GM23338 (cell line): ENCODE data around the gene HTT-AS. TPM values are rescaled to one million over a fixed set of nuclear protein-coding genes. Genes with fewer than 3 reads are reported as not detected.

ENCODE experiments used
- ATAC-seq: fragments of 200-7000 bp; cut with Tn5 transposase; 3 replicates; pipeline ENCODE4 v1.9.1; 2020
- DNase-seq: peaks from one replicate; pipeline ENCODE4 v3.0.0-alpha.2; 2015; ENCODE audit warnings: low spot score
- H2AFZ ChIP-seq: fragments of 200-600 bp; sonication (generic); 2 replicates; pipeline ENCODE4 v1.8.0; 2016; ENCODE audit warnings: antibody characterized with exemption, mild to moderate bottlenecking, moderate library complexity
- H3F3A ChIP-seq: fragments of 200-600 bp; sonication (generic); replicated peaks from 2 replicates; pipeline ENCODE4 v1.8.0; 2017; ENCODE audit warnings: antibody characterized with exemption, mixed run types, low read depth
- H3K27ac ChIP-seq: fragments of 200-600 bp; sonication (generic); 2 replicates; pipeline ENCODE4 v1.6.1; 2016; ENCODE audit warnings: low read depth
- H3K27me3 ChIP-seq: fragments of 200-600 bp; sonication (generic); 2 replicates; pipeline ENCODE4 v1.8.0; 2016; ENCODE audit warnings: mild to moderate bottlenecking, mixed run types, moderate library complexity; ENCODE audit not compliant: insufficient read depth
- H3K36me3 ChIP-seq: fragments of 200-600 bp; sonication (generic); 2 replicates; pipeline ENCODE4 v1.8.0; 2016; ENCODE audit warnings: mild to moderate bottlenecking; ENCODE audit not compliant: insufficient read depth
- H3K4me1 ChIP-seq: fragments of 200-600 bp; sonication (generic); 2 replicates; pipeline ENCODE4 v1.8.0; 2016; ENCODE audit warnings: mild to moderate bottlenecking, moderate library complexity; ENCODE audit not compliant: insufficient read depth
- H3K4me2 ChIP-seq: fragments of 200-600 bp; sonication (generic); 2 replicates; pipeline ENCODE4 v1.7.1; 2017; ENCODE audit warnings: mixed run types
- H3K4me3 ChIP-seq: fragments of 200-600 bp; sonication (generic); 2 replicates; pipeline ENCODE4 v1.6.1; 2016; ENCODE audit warnings: mixed run types
- H3K79me2 ChIP-seq: fragments of 200-600 bp; sonication (generic); replicated peaks from 2 replicates; pipeline ENCODE4 v1.8.0; 2017; ENCODE audit warnings: mild to moderate bottlenecking; ENCODE audit not compliant: insufficient read depth
- H3K9me2 ChIP-seq: fragments of 200-600 bp; sonication (generic); 2 replicates; pipeline ENCODE4 v1.8.0; 2017; ENCODE audit not compliant: insufficient read depth
- H4K20me1 ChIP-seq: fragments of 200-600 bp; sonication (generic); replicated peaks from 2 replicates; pipeline ENCODE4 v1.8.0; 2017; ENCODE audit warnings: mild to moderate bottlenecking; ENCODE audit not compliant: insufficient read depth
- H3K27ac Mint-ChIP-seq: 2 replicates; pipeline ENCODE4 v1.8.0; 2020; ENCODE audit warnings: inconsistent platforms, mild to moderate bottlenecking, moderate library complexity, mixed read lengths
- H3K27me3 Mint-ChIP-seq: 3 replicates; pipeline ENCODE4 v1.8.0; 2022; ENCODE audit warnings: low read depth, mild to moderate bottlenecking, moderate library complexity, mixed read lengths, inconsistent platforms; ENCODE audit not compliant: insufficient read depth, poor library complexity
- H3K36me3 Mint-ChIP-seq: 3 replicates; pipeline ENCODE4 v1.8.0; 2021; ENCODE audit warnings: low read depth, mild to moderate bottlenecking, inconsistent platforms, moderate library complexity, mixed read lengths
- H3K4me1 Mint-ChIP-seq: 3 replicates; pipeline ENCODE4 v1.8.0; 2020; ENCODE audit warnings: mild to moderate bottlenecking, inconsistent platforms, mixed read lengths
- H3K4me3 Mint-ChIP-seq: 3 replicates; pipeline ENCODE4 v1.8.0; 2021; ENCODE audit warnings: moderate library complexity, mild to moderate bottlenecking, inconsistent platforms, mixed read lengths
- H3K9me3 Mint-ChIP-seq: 3 replicates; pipeline ENCODE4 v1.8.0; 2020; ENCODE audit warnings: moderate library complexity, mild to moderate bottlenecking, inconsistent platforms, mixed read lengths
- EZH2 ChIP-seq: fragments of 200-600 bp; sonication (generic); IDR thresholded peaks from one replicate; pipeline ENCODE4 v1.8.0; 2017; ENCODE audit warnings: antibody characterized with exemption, mild to moderate bottlenecking, low read depth; ENCODE audit not compliant: unreplicated experiment
- EZH2phosphoT487 ChIP-seq: fragments of 200-600 bp; sonication (generic); IDR thresholded peaks from one replicate; pipeline ENCODE4 v1.8.1; 2018; ENCODE audit warnings: antibody characterized with exemption; ENCODE audit not compliant: unreplicated experiment
- JUNB ChIP-seq: IDR thresholded peaks from one replicate; pipeline ENCODE4 v1.6.1; 2016; ENCODE audit warnings: antibody characterized with exemption; ENCODE audit not compliant: unreplicated experiment
- NANOG ChIP-seq: IDR thresholded peaks from 2 replicates; pipeline ENCODE4 v1.6.1; 2016; ENCODE audit warnings: antibody characterized with exemption, borderline replicate concordance
- POLR2AphosphoS5 ChIP-seq: IDR thresholded peaks from 2 replicates; pipeline ENCODE4 v1.6.1; 2016; ENCODE audit warnings: antibody characterized with exemption, low read depth
- STAT1 ChIP-seq: IDR thresholded peaks from one replicate; pipeline ENCODE4 v1.6.1; 2016; ENCODE audit warnings: antibody characterized with exemption; ENCODE audit not compliant: unreplicated experiment
- ZNF114 ChIP-seq: fragments of 250-450 bp; sonication (Bioruptor Pico); IDR thresholded peaks from 2 replicates; pipeline ENCODE4 v1.5.0; 2020; ENCODE audit warnings: mild to moderate bottlenecking, moderate library complexity
- ZNF331 ChIP-seq: fragments of 250-450 bp; sonication (Bioruptor Pico); IDR thresholded peaks from 2 replicates; pipeline ENCODE4 v1.5.0; 2020; ENCODE audit warnings: low read depth, mild to moderate bottlenecking, moderate library complexity
- polyA plus RNA-seq: library from polyadenylated mRNA; unstranded; fragments of >200 nt; fragmentation: Nextera tagmentation; extraction: Ambion mirVana; gene quantifications from 2 replicates; pipeline ENCODE4 v1.2.1, GENCODE V29; 2016
- total RNA-seq: library from RNA; depleted of rRNA; stranded (reverse); fragments of >200 nt; shearing (Covaris generic); gene quantifications from 2 replicates; pipeline ENCODE4 v1.2.3, GENCODE V29; 2014
- TF ChIP-seq, protein P1 (sequence below), 2 experiments: fragments of 200-600 bp in 1 of 2; sonication (generic) in 1 of 2; conservative IDR thresholded peaks; 2 replicates each; pipeline versions ENCODE4 v1.5.1 to v1.6.1; 2016 to 2017; ENCODE audit warnings: antibody characterized with exemption in 2 of 2, low read depth in 2 of 2, mild to moderate bottlenecking in 2 of 2, moderate library complexity in 1 of 2
- TF ChIP-seq, protein P2 (sequence below): IDR thresholded peaks from 2 replicates; pipeline ENCODE4 v1.6.1; 2016; ENCODE audit warnings: antibody characterized with exemption
- TF ChIP-seq, protein P3 (sequence below): IDR thresholded peaks from one replicate; pipeline ENCODE4 v1.6.1; 2018; ENCODE audit warnings: antibody characterized with exemption; ENCODE audit not compliant: unreplicated experiment

Gene HTT-AS
- total and polyA plus RNA-seq, 2 experiments from 2014 or later = not detected

DNA sequence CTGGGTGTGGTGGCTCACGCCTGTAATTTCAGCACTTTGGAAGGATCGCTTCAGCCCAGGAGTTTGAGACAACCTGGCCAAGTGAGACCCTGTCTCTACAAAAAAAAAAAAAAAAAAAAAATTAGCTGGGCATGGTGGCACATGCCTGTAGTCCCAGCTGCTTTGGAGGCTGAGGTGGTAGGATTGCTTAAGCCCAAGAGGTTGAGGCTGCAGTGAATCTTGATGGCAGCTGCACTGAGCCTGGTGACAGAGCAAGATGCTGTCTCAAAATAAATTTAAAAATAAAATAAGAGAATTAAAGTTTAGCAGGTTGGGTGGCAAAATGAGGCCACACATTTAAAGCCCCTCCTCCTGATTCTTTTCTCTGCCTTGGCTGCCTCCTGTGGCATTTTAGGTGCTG lies 47.3 kb upstream of the HTT-AS start:
- ATAC-seq (no peak), DNase-seq (no peak)
- Histone ChIP-seq H3K9me2 (no peaks in the 10 kb centered on the region), H3K36me3 (peaks cover 39% of the 10 kb centered on the region), H2AFZ (no peak overlapping the region), H3K27ac (no peak overlapping the region), H3K79me2 (no peaks in the 10 kb centered on the region), H4K20me1 (peaks cover 7% of the 10 kb centered on the region; the same call in 1 of the 2 replicates), H3K27me3 (no peaks in the 10 kb centered on the region), H3K4me2 (no peak overlapping the region), H3F3A (no peaks in the 10 kb centered on the region), H3K4me1 (no peaks in the 10 kb centered on the region), H3K4me3 (no peak overlapping the region)
- H3K27ac Mint-ChIP-seq = no peak overlapping the region
- no peaks in the 10 kb centered on the region for H3K9me3 Mint-ChIP-seq
- TF ChIP-seq, protein P1, sequence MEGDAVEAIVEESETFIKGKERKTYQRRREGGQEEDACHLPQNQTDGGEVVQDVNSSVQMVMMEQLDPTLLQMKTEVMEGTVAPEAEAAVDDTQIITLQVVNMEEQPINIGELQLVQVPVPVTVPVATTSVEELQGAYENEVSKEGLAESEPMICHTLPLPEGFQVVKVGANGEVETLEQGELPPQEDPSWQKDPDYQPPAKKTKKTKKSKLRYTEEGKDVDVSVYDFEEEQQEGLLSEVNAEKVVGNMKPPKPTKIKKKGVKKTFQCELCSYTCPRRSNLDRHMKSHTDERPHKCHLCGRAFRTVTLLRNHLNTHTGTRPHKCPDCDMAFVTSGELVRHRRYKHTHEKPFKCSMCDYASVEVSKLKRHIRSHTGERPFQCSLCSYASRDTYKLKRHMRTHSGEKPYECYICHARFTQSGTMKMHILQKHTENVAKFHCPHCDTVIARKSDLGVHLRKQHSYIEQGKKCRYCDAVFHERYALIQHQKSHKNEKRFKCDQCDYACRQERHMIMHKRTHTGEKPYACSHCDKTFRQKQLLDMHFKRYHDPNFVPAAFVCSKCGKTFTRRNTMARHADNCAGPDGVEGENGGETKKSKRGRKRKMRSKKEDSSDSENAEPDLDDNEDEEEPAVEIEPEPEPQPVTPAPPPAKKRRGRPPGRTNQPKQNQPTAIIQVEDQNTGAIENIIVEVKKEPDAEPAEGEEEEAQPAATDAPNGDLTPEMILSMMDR (conservative IDR thresholded peaks at IDR 0.05; ENCODE audit: low read depth in 2 of 2) = no peak
- TF ChIP-seq EZH2phosphoT487 = no peak
- no peaks in the 10 kb centered on the region for H3K27me3 Mint-ChIP-seq
- no peak overlapping the region for H3K4me3 Mint-ChIP-seq
- H3K36me3 Mint-ChIP-seq = peaks cover 57% of the 10 kb centered on the region
- no peaks in the 10 kb centered on the region for H3K4me1 Mint-ChIP-seq

DNA sequence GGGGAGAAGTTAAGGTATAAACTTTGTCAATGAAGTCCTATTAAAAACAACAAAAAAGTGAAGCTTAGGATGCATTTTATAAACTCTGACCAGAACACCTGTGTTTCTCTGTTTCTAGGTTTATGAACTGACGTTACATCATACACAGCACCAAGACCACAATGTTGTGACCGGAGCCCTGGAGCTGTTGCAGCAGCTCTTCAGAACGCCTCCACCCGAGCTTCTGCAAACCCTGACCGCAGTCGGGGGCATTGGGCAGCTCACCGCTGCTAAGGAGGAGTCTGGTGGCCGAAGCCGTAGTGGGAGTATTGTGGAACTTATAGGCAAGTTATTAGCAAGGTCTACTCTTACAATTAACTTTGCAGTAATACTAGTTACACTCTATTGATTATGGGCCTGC lies 46.8 kb upstream of the HTT-AS start:
- Histone ChIP-seq H4K20me1 (peaks cover 7% of the 10 kb centered on the region; the same call in 1 of the 2 replicates), H3K4me2 (no peak overlapping the region), H3K9me2 (no peaks in the 10 kb centered on the region), H3K4me3 (no peak overlapping the region), H3K27me3 (no peaks in the 10 kb centered on the region), H3K27ac (no peak overlapping the region), H3K36me3 (peaks cover 44% of the 10 kb centered on the region), H3K4me1 (no peaks in the 10 kb centered on the region), H3K79me2 (no peaks in the 10 kb centered on the region), H3F3A (no peaks in the 10 kb centered on the region), H2AFZ (no peak overlapping the region)
- no peaks in the 10 kb centered on the region for H3K4me1 Mint-ChIP-seq
- DNase-seq (no peak), ATAC-seq (no peak)
- TF ChIP-seq ZNF114 (CRISPR knock-in tag) = no peak
- no peak for TF ChIP-seq NANOG
- no peak overlapping the region for H3K4me3 Mint-ChIP-seq
- peaks cover 3% of the 10 kb centered on the region for H3K27me3 Mint-ChIP-seq
- no peak overlapping the region for H3K27ac Mint-ChIP-seq
- H3K36me3 Mint-ChIP-seq = peaks cover 60% of the 10 kb centered on the region
- H3K9me3 Mint-ChIP-seq = no peaks in the 10 kb centered on the region

- DNase-seq (no peak), ATAC-seq (no peak)
- Histone ChIP-seq H3K27ac (no peak overlapping the region), H3F3A (no peaks in the 10 kb centered on the region), H3K4me1 (no peaks in the 10 kb centered on the region), H3K79me2 (0 out of 2 replicates have a peak, but pooled peaks cover 3% of the 10 kb centered on the region), H3K9me2 (no peaks in the 10 kb centered on the region), H3K27me3 (no peaks in the 10 kb centered on the region), H3K36me3 (peaks cover 48% of the 10 kb centered on the region), H4K20me1 (peaks cover 3% of the 10 kb centered on the region; the same call in 1 of the 2 replicates), H2AFZ (no peak overlapping the region), H3K4me3 (no peak overlapping the region), H3K4me2 (no peak overlapping the region)
- H3K4me1 Mint-ChIP-seq = no peaks in the 10 kb centered on the region
- H3K27ac Mint-ChIP-seq = no peak overlapping the region
- no peaks in the 10 kb centered on the region for H3K9me3 Mint-ChIP-seq
- H3K36me3 Mint-ChIP-seq = peaks cover 70% of the 10 kb centered on the region
- peaks cover 3% of the 10 kb centered on the region for H3K27me3 Mint-ChIP-seq
- no peak overlapping the region for H3K4me3 Mint-ChIP-seq
- TF ChIP-seq NANOG (no peak), EZH2 (no peak), EZH2phosphoT487 (no peak), POLR2AphosphoS5 (no peak), JUNB (no peak), ZNF331 (no peak), STAT1 (no peak), ZNF114 (CRISPR knock-in tag) (no peak)
- TF ChIP-seq, protein P2, sequence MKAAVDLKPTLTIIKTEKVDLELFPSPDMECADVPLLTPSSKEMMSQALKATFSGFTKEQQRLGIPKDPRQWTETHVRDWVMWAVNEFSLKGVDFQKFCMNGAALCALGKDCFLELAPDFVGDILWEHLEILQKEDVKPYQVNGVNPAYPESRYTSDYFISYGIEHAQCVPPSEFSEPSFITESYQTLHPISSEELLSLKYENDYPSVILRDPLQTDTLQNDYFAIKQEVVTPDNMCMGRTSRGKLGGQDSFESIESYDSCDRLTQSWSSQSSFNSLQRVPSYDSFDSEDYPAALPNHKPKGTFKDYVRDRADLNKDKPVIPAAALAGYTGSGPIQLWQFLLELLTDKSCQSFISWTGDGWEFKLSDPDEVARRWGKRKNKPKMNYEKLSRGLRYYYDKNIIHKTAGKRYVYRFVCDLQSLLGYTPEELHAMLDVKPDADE = no peak
- TF ChIP-seq, protein P1 (conservative IDR thresholded peaks at IDR 0.05; ENCODE audit: low read depth in 2 of 2) = no peak
- TF ChIP-seq, protein P3, sequence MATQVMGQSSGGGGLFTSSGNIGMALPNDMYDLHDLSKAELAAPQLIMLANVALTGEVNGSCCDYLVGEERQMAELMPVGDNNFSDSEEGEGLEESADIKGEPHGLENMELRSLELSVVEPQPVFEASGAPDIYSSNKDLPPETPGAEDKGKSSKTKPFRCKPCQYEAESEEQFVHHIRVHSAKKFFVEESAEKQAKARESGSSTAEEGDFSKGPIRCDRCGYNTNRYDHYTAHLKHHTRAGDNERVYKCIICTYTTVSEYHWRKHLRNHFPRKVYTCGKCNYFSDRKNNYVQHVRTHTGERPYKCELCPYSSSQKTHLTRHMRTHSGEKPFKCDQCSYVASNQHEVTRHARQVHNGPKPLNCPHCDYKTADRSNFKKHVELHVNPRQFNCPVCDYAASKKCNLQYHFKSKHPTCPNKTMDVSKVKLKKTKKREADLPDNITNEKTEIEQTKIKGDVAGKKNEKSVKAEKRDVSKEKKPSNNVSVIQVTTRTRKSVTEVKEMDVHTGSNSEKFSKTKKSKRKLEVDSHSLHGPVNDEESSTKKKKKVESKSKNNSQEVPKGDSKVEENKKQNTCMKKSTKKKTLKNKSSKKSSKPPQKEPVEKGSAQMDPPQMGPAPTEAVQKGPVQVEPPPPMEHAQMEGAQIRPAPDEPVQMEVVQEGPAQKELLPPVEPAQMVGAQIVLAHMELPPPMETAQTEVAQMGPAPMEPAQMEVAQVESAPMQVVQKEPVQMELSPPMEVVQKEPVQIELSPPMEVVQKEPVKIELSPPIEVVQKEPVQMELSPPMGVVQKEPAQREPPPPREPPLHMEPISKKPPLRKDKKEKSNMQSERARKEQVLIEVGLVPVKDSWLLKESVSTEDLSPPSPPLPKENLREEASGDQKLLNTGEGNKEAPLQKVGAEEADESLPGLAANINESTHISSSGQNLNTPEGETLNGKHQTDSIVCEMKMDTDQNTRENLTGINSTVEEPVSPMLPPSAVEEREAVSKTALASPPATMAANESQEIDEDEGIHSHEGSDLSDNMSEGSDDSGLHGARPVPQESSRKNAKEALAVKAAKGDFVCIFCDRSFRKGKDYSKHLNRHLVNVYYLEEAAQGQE = no peak
These were observed 45.1 kb upstream of the HTT-AS start for GRCh38 chr4:3119464-3119863.
